SK-MEL-5 (cell line): Measurements from ENCODE around the gene FBXL16. TPM values are rescaled to one million over a fixed set of nuclear protein-coding genes. Genes with fewer than 3 reads are reported as not detected.
A peak's percentile ranks its signal among the peaks of the same experiment; 100 is the strongest.

Source experiments
- DNase-seq: peaks from one replicate; pipeline ENCODE4 v3.0.0-alpha.2; 2016; ENCODE audit warnings: low read depth, low spot score
- in situ Hi-C: cut with HindIII; loops from 2 replicates; pipeline ENCODE4 v1.10.0; 2016; ENCODE audit warnings: low sequenced_read_pairs, high pct_unique_total_duplicates, low pct_unique_long_range_greater_than_20kb
- total RNA-seq: library from RNA; depleted of rRNA; stranded (reverse); fragments of >200 nt; shearing (Covaris generic); gene quantifications from 2 replicates; pipeline ENCODE4 v1.2.3, GENCODE V29; 2014

FBXL16 gene
- total RNA-seq, 1 experiment from 2014 or later, result 7.3 TPM

GRCh38 chr16:662597-662996 is 43.0 kb downstream of the FBXL16 start:
- in situ Hi-C loops, result no loop called here
- no peak for DNase-seq

- no peak for DNase-seq
- in situ Hi-C loops, result no loop called here
Measured at GRCh38 chr16:662095-662494, 43.5 kb downstream of the FBXL16 start.

- DNase-seq, result no peak
- in situ Hi-C loops, result no loop called here
Measured at GRCh38 chr16:661184-661821, 44.3 kb downstream of the FBXL16 start.

DNA sequence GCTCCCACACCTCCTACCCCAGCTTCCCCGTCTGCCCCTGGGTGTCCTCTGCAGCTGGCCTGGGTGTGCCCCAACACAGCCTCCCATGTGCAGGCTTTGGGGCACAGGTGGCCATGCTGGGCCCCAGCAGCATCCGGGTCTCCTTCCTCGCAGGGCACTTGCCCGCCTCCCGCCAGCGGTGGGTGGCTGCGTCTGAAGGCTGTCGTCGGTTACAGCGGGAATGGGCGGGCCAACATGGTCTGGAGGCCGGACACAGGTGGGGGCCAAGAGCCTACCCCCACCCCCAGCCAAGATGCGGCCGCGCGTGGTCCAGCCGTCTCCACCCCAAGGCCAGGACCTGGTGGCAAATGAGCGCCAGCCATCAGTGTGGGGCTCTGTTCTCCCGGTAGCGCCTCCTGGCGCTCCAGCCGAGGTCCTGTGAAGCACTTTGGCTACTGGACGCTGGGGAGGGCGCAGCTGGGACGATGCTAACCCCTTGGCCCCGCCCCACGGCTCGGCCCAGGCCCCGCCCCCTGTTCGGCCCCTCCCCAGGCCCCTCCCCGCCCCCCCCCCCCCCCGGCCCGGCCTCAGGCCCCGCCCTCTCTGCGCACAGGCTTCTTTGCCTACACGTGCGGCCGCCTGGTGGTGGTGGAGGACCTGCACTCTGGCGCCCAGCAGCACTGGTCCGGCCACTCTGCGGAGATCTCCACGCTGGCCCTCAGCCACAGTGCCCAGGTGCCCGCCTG is 45.0 kb downstream of the FBXL16 start:
- DNase-seq, result peak; percentile 90
- in situ Hi-C loops, result no loop called here

- DNase-seq, result no peak
- in situ Hi-C loops, result no loop called here
Measured at GRCh38 chr16:660132-660458, 45.5 kb downstream of the FBXL16 start.

DNA sequence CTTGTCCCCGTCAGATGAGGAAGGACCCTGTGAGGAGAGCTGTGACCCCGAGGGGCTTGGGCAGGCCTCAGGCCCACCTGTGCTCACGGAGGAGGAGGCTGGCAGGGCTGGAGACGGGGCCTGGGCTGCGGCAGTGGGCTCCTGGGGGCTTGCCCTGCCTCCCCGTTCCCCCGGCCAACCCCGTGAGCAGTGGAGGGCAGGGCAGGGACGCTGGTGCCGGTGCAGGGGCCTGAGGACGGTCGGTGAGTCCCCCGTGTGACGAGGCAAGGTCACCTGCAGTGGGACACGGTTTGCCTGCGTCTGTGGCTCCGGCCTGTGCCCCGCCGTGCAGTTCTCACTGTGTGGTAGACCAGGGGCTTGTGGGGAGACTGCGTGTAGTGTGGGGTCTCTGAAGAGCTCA is 46.0 kb downstream of the FBXL16 start:
- no peak for DNase-seq
- in situ Hi-C loops, result no loop called here

DNA sequence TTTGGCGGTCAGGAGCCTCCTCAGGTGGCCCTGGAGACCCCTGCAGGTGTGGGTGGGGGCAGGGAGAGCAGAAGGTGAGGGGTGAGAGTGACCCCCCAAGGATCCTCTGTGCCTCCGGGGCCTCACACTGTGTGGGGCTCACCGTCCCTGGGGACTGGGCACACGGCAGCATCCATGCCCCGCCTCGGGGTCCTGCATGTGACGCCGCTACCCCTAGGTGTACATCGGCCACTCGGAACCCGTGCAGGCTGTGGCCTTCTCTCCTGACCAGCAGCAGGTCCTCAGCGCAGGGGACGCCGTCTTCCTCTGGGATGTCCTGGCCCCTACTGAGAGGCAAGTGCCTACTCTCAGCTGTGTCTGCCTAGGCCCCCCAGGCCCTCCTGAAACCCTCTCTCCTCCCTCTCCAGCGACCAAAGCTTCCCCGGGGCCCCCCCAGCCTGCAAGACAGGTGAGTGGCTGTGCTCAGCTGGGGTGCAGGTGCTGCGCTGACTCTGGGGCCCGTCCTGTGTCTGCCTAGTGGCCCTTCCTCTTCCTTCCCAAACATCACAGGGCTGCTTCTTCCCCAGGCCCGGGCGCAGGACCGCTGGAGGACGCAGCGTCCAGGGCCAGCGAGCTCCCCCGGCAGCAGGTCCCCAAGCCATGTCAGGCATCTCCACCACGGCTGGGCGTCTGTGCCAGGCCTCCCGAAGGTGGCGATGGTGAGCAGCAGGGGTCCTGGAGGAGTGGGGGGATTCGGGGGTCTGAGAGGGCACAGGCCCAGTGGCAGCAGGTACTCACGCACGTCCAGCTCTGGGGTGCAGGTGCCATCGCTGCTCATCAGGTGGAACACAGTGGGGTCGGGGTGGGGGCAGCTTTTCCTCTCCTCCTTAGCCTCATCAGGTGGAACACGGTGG is 46.7 kb downstream of the FBXL16 start:
- DNase-seq, result no peak
- in situ Hi-C loops, result no loop called here

- no peak for DNase-seq
- in situ Hi-C loops, result no loop called here
Measured at GRCh38 chr16:657487-657886, 48.1 kb downstream of the FBXL16 start.

GRCh38 chr16:654034-654433 is 51.6 kb downstream of the FBXL16 start:
- in situ Hi-C loops, result no loop called here

DNA sequence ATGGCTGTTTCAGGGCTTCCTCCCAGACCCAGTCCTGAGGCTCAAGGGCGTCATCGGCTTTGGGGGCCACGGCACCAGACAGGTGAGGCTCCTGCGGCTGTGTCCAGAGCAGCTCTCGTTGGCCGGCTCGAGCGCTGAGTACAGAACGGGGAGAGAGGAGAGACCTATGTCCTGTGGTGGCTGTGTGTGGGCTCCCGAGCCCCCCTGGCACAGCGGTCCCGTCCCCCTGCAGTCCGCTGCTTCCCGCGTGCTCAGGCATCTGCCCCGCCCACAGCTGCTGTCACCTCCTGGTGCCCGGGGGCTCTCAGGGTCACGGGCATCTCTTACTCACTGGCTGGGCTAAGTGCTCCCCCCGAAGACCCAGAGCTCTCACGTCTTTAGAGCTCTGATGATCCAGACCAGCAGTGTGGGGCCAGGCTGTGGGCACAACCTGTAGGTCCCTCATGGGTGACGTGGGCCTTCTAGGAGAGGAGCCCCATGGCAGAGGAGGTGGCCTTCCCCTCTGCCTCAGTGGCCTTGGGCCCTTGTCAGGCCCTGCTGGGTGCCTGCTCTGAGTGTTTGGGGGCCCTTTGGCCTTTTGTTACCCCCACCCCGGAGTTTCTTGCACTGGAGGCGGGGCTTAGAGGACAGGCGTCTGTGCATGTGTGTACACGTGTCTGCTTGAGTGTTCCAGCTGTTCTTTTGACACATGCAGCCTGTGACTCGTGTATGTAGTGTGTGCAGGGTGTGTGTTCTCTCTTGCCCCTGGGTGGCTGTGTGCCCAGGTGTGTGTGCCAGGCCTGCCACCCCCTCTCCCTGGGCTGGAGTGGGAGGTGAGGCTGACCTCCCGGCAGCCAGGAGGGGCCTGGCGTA is 52.9 kb downstream of the FBXL16 start:
- no peak for DNase-seq
- in situ Hi-C loops, result no loop called here

More at GRCh38 chr16:654034-654433, 51.6 kb downstream of the FBXL16 start:
- DNase-seq, result no peak

GRCh38 chr16:651844-652243 is 53.8 kb downstream of the FBXL16 start:
- peak; percentile 45 for DNase-seq
- in situ Hi-C loops, result no loop called here

DNA sequence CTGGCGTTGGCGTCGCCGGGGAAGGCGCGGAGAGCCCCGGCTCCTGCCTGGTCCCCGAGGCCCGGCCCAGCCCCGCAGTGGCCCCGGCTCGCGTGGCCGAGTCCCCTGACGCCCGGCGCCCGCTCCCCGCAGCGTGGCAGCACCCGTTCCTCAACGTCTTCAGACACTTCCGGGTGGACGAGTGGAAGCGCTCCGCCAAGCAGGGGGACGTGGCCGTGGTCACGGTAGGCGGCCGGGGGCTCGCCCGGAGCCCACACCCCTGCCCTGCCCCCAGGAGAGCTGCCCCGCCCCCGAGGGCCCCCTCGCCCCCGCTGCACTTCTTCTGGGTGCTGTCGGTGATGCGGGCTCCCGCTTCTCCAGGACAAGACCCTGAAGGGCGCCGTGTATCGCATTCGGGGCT is 56.0 kb downstream of the FBXL16 start:
- in situ Hi-C loops, result no loop called here
- no peak for DNase-seq

DNA sequence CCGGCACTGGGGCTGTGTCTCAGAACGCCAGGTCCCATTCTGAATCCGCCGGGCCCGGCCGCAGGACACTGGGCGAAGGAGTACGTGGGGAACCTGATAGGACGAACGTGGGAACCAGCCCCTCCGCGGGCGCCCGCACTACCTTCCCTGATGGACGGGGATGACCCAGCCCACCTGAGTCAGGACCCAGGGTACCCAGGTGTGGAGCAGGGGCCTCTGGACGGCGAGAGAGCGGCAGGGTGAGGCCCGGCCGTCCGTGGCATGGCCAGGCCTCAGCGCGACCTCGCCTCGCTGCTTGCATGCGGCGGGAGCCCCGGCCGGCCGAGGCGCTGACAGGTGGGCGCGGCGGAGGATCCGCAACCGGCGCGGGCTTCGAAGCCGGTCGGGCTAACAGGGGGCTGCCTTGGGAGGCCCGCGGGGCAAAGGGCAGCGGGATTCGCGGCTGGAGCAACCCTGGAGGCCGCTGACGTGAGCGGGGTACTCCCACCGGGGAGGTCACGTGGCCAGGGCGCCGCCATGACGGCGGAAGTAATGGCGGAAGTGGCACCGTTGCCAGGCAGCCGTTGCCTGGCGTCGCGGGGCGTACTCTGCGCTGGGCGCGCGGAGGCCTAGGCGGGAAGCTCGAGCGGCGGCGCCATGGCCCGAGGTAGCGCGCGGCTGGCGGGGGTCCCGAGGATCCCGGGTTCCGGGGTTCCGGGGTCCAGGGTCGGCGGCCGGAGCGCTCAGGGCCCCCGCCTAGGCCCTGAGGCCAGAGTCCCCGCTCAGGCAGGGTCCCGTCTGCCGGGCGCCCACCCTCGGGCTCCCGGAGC is 56.6 kb downstream of the FBXL16 start, which contains the start of gene WDR90:
Gene WDR90, plus strand, starts transcription at position 585 of the 809 bp plus-strand sequence. Its CDS starts 52 bp downstream, at position 637.
- DNase-seq, result peak; percentile 87
- in situ Hi-C loops, result no loop called here

DNA sequence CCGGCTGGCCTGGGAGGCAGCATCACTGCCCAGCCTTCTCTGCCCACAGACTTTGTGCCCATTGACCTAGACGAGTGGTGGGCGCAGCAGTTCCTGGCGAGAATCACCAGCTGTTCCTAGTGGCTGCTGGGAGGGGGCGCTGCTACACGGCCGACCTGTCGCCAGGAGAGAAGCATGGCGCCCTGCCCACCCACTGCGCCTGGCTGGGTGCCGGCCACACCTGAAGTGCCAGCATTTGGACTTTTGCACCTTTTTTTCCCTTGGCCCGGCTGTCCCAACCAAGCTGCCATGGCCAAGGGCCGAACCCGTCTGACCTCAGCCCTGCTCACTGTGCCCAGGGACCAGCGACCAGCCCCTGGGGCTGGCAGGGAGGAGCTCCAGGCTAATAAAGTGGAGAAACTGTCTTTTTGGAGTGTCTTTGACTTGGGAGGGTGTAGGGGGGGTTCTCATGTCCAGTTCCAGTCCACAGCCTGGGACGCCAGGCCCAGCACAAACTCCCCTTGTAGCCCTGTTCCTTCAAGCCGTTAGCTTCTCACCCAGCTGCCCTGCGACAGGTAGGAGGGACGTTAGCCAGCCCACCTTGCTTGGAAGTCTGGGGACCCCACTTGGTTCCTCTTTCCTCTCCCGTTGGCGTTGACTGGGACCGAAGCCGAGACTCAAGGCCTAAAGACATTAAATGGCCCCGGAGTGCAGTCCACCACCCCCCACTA is 57.4 kb downstream of the FBXL16 start:
- DNase-seq, result peak; percentile 69
- in situ Hi-C loops, result no loop called here

DNA sequence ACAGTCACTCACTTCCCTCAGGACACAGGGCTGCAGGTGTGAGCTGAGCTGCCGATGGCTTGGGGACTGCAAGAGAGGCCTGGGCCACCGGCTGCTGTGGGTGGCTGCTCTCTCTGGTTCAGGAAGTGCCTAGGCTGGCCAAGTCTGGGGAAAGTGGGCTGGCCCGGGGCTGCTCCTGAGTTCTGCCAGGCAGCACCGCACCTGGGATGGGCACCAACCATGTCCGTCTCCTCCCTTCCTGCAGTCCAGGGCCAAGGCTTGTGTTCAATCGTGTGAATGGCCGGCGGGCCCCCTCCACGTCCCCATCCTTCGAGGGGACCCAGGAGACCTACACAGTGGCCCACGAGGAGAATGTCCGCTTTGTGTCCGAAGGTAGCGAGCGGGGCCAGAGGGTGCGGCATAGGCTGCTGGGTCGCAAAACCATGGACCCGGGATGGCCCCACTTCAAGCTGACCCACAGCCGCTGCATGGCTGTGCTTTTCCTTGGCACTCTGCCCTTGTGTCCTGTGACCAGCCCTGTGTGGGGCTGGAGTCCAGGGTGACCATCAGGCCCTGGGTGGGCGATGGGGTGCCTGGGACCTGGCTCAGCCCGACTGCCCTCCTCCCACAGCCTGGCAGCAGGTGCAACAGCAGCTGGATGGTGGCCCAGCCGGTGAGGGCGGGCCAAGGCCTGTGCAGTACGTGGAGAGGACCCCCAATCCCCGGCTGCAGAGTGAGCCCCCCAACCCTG is 58.3 kb downstream of the FBXL16 start:
- in situ Hi-C loops, result no loop called here
- DNase-seq, result no peak
